GM23338 (cell line): ENCODE data around the gene NCS1. TPM values are rescaled to one million over a fixed set of nuclear protein-coding genes. Genes with fewer than 3 reads are reported as not detected.
A peak's percentile ranks its signal among the peaks of the same experiment; 100 is the strongest.

ENCODE experiments used
- ATAC-seq: fragments of 200-7000 bp; cut with Tn5 transposase; 3 replicates; pipeline ENCODE4 v1.9.1; 2020
- DNase-seq: peaks from one replicate; pipeline ENCODE4 v3.0.0-alpha.2; 2015; ENCODE audit warnings: low spot score
- H2AFZ ChIP-seq: fragments of 200-600 bp; sonication (generic); 2 replicates; pipeline ENCODE4 v1.8.0; 2016; ENCODE audit warnings: antibody characterized with exemption, mild to moderate bottlenecking, moderate library complexity
- H3F3A ChIP-seq: fragments of 200-600 bp; sonication (generic); replicated peaks from 2 replicates; pipeline ENCODE4 v1.8.0; 2017; ENCODE audit warnings: antibody characterized with exemption, mixed run types, low read depth
- H3K27ac ChIP-seq: fragments of 200-600 bp; sonication (generic); 2 replicates; pipeline ENCODE4 v1.6.1; 2016; ENCODE audit warnings: low read depth
- H3K27me3 ChIP-seq: fragments of 200-600 bp; sonication (generic); 2 replicates; pipeline ENCODE4 v1.8.0; 2016; ENCODE audit warnings: mild to moderate bottlenecking, mixed run types, moderate library complexity; ENCODE audit not compliant: insufficient read depth
- H3K36me3 ChIP-seq: fragments of 200-600 bp; sonication (generic); 2 replicates; pipeline ENCODE4 v1.8.0; 2016; ENCODE audit warnings: mild to moderate bottlenecking; ENCODE audit not compliant: insufficient read depth
- H3K4me1 ChIP-seq: fragments of 200-600 bp; sonication (generic); 2 replicates; pipeline ENCODE4 v1.8.0; 2016; ENCODE audit warnings: mild to moderate bottlenecking, moderate library complexity; ENCODE audit not compliant: insufficient read depth
- H3K4me2 ChIP-seq: fragments of 200-600 bp; sonication (generic); 2 replicates; pipeline ENCODE4 v1.7.1; 2017; ENCODE audit warnings: mixed run types
- H3K4me3 ChIP-seq: fragments of 200-600 bp; sonication (generic); 2 replicates; pipeline ENCODE4 v1.6.1; 2016; ENCODE audit warnings: mixed run types
- H3K79me2 ChIP-seq: fragments of 200-600 bp; sonication (generic); replicated peaks from 2 replicates; pipeline ENCODE4 v1.8.0; 2017; ENCODE audit warnings: mild to moderate bottlenecking; ENCODE audit not compliant: insufficient read depth
- H3K9me2 ChIP-seq: fragments of 200-600 bp; sonication (generic); 2 replicates; pipeline ENCODE4 v1.8.0; 2017; ENCODE audit not compliant: insufficient read depth
- H4K20me1 ChIP-seq: fragments of 200-600 bp; sonication (generic); replicated peaks from 2 replicates; pipeline ENCODE4 v1.8.0; 2017; ENCODE audit warnings: mild to moderate bottlenecking; ENCODE audit not compliant: insufficient read depth
- H3K27ac Mint-ChIP-seq: 2 replicates; pipeline ENCODE4 v1.8.0; 2020; ENCODE audit warnings: inconsistent platforms, mild to moderate bottlenecking, moderate library complexity, mixed read lengths
- H3K27me3 Mint-ChIP-seq: 3 replicates; pipeline ENCODE4 v1.8.0; 2022; ENCODE audit warnings: low read depth, mild to moderate bottlenecking, moderate library complexity, mixed read lengths, inconsistent platforms; ENCODE audit not compliant: insufficient read depth, poor library complexity
- H3K36me3 Mint-ChIP-seq: 3 replicates; pipeline ENCODE4 v1.8.0; 2021; ENCODE audit warnings: low read depth, mild to moderate bottlenecking, inconsistent platforms, moderate library complexity, mixed read lengths
- H3K4me1 Mint-ChIP-seq: 3 replicates; pipeline ENCODE4 v1.8.0; 2020; ENCODE audit warnings: mild to moderate bottlenecking, inconsistent platforms, mixed read lengths
- H3K4me3 Mint-ChIP-seq: 3 replicates; pipeline ENCODE4 v1.8.0; 2021; ENCODE audit warnings: moderate library complexity, mild to moderate bottlenecking, inconsistent platforms, mixed read lengths
- H3K9me3 Mint-ChIP-seq: 3 replicates; pipeline ENCODE4 v1.8.0; 2020; ENCODE audit warnings: moderate library complexity, mild to moderate bottlenecking, inconsistent platforms, mixed read lengths
- CREB1 ChIP-seq: fragments of 250-450 bp; sonication (Bioruptor Pico); IDR thresholded peaks from 2 replicates; pipeline ENCODE4 v1.5.0; 2020; ENCODE audit warnings: low read depth, mild to moderate bottlenecking, moderate library complexity
- CTCF ChIP-seq, 2 experiments: fragments of 200-600 bp in 1 of 2; sonication (generic) in 1 of 2; conservative IDR thresholded peaks; 2 replicates each; pipeline versions ENCODE4 v1.5.1 to v1.6.1; 2016 to 2017; ENCODE audit warnings: antibody characterized with exemption in 2 of 2, low read depth in 2 of 2, mild to moderate bottlenecking in 2 of 2, moderate library complexity in 1 of 2
- EZH2 ChIP-seq: fragments of 200-600 bp; sonication (generic); IDR thresholded peaks from one replicate; pipeline ENCODE4 v1.8.0; 2017; ENCODE audit warnings: antibody characterized with exemption, mild to moderate bottlenecking, low read depth; ENCODE audit not compliant: unreplicated experiment
- EZH2phosphoT487 ChIP-seq: fragments of 200-600 bp; sonication (generic); IDR thresholded peaks from one replicate; pipeline ENCODE4 v1.8.1; 2018; ENCODE audit warnings: antibody characterized with exemption; ENCODE audit not compliant: unreplicated experiment
- JUNB ChIP-seq: IDR thresholded peaks from one replicate; pipeline ENCODE4 v1.6.1; 2016; ENCODE audit warnings: antibody characterized with exemption; ENCODE audit not compliant: unreplicated experiment
- NANOG ChIP-seq: IDR thresholded peaks from 2 replicates; pipeline ENCODE4 v1.6.1; 2016; ENCODE audit warnings: antibody characterized with exemption, borderline replicate concordance
- POLR2AphosphoS5 ChIP-seq: IDR thresholded peaks from 2 replicates; pipeline ENCODE4 v1.6.1; 2016; ENCODE audit warnings: antibody characterized with exemption, low read depth
- REST ChIP-seq: IDR thresholded peaks from one replicate; pipeline ENCODE4 v1.6.1; 2018; ENCODE audit warnings: antibody characterized with exemption; ENCODE audit not compliant: unreplicated experiment
- STAT1 ChIP-seq: IDR thresholded peaks from one replicate; pipeline ENCODE4 v1.6.1; 2016; ENCODE audit warnings: antibody characterized with exemption; ENCODE audit not compliant: unreplicated experiment
- ZNF114 ChIP-seq: fragments of 250-450 bp; sonication (Bioruptor Pico); IDR thresholded peaks from 2 replicates; pipeline ENCODE4 v1.5.0; 2020; ENCODE audit warnings: mild to moderate bottlenecking, moderate library complexity
- ZNF331 ChIP-seq: fragments of 250-450 bp; sonication (Bioruptor Pico); IDR thresholded peaks from 2 replicates; pipeline ENCODE4 v1.5.0; 2020; ENCODE audit warnings: low read depth, mild to moderate bottlenecking, moderate library complexity
- ZNF462 ChIP-seq: fragments of 250-450 bp; sonication (Bioruptor Pico); IDR thresholded peaks from 2 replicates; pipeline ENCODE4 v1.5.0; 2020; ENCODE audit warnings: mild to moderate bottlenecking, moderate library complexity
- polyA plus RNA-seq: library from polyadenylated mRNA; unstranded; fragments of >200 nt; fragmentation: Nextera tagmentation; extraction: Ambion mirVana; gene quantifications from 2 replicates; pipeline ENCODE4 v1.2.1, GENCODE V29; 2016
- total RNA-seq: library from RNA; depleted of rRNA; stranded (reverse); fragments of >200 nt; shearing (Covaris generic); gene quantifications from 2 replicates; pipeline ENCODE4 v1.2.3, GENCODE V29; 2014
- TF ChIP-seq, protein P1 (sequence below): IDR thresholded peaks from 2 replicates; pipeline ENCODE4 v1.6.1; 2016; ENCODE audit warnings: antibody characterized with exemption

Gene NCS1
- total and polyA plus RNA-seq, 2 experiments from 2014 or later = 8.2 to 34.3 TPM

GRCh38 chr9:130219661-130220096 lies 47.5 kb downstream of the NCS1 start:
- H4K20me1 ChIP-seq = peaks cover 4% of the 10 kb centered on the region; the same call in 1 of the 2 replicates
- no peak overlapping the region for H3K4me2 ChIP-seq
- peak overlapping the region; percentile 69; the same call in 1 of the 2 replicates for H3K27ac ChIP-seq
- H3K79me2 ChIP-seq = no peaks in the 10 kb centered on the region
- Mint-ChIP-seq H3K27me3 (peaks cover 12% of the 10 kb centered on the region), H3K4me1 (peaks cover 16% of the 10 kb centered on the region), H3K9me3 (no peaks in the 10 kb centered on the region), H3K4me3 (no peak overlapping the region), H3K36me3 (peaks cover 4% of the 10 kb centered on the region; the same call in 2 of the 3 replicates), H3K27ac (no peak overlapping the region)
- ATAC-seq (peak; percentile 9), DNase-seq (no peak)
- TF ChIP-seq, protein P1, sequence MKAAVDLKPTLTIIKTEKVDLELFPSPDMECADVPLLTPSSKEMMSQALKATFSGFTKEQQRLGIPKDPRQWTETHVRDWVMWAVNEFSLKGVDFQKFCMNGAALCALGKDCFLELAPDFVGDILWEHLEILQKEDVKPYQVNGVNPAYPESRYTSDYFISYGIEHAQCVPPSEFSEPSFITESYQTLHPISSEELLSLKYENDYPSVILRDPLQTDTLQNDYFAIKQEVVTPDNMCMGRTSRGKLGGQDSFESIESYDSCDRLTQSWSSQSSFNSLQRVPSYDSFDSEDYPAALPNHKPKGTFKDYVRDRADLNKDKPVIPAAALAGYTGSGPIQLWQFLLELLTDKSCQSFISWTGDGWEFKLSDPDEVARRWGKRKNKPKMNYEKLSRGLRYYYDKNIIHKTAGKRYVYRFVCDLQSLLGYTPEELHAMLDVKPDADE = no peak
- TF ChIP-seq EZH2phosphoT487 (no peak), STAT1 (no peak), CTCF (conservative IDR thresholded peaks at IDR 0.05; ENCODE audit: low read depth in 2 of 2) (no peak), ZNF331 (CRISPR knock-in tag) (no peak), EZH2 (no peak), ZNF462 (CRISPR knock-in tag) (no peak), ZNF114 (no peak), POLR2AphosphoS5 (no peak), JUNB (no peak), NANOG (no peak), REST (no peak), CREB1 (CRISPR knock-in tag) (no peak)
- H3K4me1 ChIP-seq = no peaks in the 10 kb centered on the region; the same call in 1 of the 2 replicates
- H3K36me3 ChIP-seq = no peaks in the 10 kb centered on the region; the same call in 1 of the 2 replicates
- no peaks in the 10 kb centered on the region for H3K27me3 ChIP-seq
- no peak overlapping the region for H3K4me3 ChIP-seq
- no peaks in the 10 kb centered on the region for H3K9me2 ChIP-seq
- no peak overlapping the region for H2AFZ ChIP-seq
- no peaks in the 10 kb centered on the region; the same call in 1 of the 2 replicates for H3F3A ChIP-seq
